ENCODE data around the gene CHD2.

The CHD2 gene

GRCh38 chr15:92970656-92971055 lies 70.5 kb downstream of the CHD2 start:
- H3K27ac ChIP-seq = no peak overlapping the region
- TF ChIP-seq, protein P1, sequence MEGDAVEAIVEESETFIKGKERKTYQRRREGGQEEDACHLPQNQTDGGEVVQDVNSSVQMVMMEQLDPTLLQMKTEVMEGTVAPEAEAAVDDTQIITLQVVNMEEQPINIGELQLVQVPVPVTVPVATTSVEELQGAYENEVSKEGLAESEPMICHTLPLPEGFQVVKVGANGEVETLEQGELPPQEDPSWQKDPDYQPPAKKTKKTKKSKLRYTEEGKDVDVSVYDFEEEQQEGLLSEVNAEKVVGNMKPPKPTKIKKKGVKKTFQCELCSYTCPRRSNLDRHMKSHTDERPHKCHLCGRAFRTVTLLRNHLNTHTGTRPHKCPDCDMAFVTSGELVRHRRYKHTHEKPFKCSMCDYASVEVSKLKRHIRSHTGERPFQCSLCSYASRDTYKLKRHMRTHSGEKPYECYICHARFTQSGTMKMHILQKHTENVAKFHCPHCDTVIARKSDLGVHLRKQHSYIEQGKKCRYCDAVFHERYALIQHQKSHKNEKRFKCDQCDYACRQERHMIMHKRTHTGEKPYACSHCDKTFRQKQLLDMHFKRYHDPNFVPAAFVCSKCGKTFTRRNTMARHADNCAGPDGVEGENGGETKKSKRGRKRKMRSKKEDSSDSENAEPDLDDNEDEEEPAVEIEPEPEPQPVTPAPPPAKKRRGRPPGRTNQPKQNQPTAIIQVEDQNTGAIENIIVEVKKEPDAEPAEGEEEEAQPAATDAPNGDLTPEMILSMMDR (IDR thresholded peaks at IDR 0.05) = no peak

GRCh38 chr15:92971081-92971480 lies 71.0 kb downstream of the CHD2 start:
- TF ChIP-seq, protein P1 (IDR thresholded peaks at IDR 0.05) = no peak
- H3K27ac ChIP-seq = no peak overlapping the region

More at GRCh38 chr15:92970656-92971055, 70.5 kb downstream of the CHD2 start:
- H3K4me3 ChIP-seq = no peak overlapping the region
- no peak for DNase-seq (ENCODE audit: low spot score)

DNA sequence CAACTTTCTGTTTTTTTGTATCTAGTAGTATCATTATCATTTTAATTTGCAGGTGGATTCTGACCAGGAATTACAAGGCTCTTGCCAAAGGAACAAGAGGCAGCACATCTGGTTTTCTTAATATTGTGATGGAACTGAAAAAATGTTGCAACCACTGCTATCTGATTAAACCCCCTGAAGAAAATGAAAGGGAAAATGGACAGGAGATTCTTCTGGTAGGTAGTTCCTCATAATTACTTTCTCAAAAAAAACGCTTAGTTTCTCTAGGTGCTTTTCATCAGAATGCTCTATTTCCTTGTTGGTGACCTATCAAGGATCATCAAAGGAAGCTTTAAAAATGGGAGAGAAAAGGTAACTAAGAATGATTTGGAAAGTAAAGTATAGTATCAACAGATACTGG lies 71.6 kb downstream of the CHD2 start:
- Histone ChIP-seq H3K4me3 (no peak overlapping the region), H3K27ac (no peak overlapping the region)
- no peak for DNase-seq (ENCODE audit: low spot score)
- TF ChIP-seq, protein P1 (IDR thresholded peaks at IDR 0.05) = no peak

More at GRCh38 chr15:92971081-92971480, 71.0 kb downstream of the CHD2 start:
- H3K4me3 ChIP-seq = no peak overlapping the region
- no peak for DNase-seq (ENCODE audit: low spot score)

DNA sequence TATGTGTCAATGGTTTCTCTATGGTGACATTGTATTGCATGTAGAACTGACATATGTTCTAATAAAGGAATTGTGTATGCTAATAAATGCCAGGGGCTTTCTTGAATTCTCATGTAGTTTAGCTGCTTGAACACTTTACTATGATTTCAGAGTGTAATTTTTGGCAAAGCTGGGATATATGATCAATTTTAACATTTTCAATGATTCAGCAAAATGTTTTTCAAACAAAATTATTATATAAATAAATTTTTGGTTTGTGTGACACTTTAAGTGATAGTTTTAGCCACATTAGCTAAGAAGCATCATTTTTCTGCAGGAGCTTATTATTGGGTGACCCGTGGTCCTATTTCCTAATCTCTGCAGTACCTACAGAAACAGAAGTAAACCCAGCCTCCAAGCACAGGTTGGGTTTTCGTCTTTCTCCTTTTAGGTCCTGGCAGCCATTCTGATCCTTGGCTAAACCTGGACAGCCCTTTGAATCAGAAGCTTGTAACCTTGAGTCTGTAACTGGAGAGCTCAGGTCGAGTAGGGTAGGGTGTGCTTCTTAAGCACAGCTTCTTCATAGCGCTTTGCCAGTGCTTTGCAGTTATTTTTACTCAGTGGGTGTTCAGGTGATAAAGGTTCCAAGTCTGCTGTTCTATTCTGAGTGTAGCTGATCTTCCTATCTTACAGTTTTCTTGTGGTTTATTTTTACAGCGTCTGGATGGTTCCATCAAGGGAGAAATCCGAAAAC lies 74.2 kb downstream of the CHD2 start:
- Histone ChIP-seq H3K4me3 (no peak overlapping the region), H3K27ac (no peak overlapping the region)
- DNase-seq (ENCODE audit: low spot score) = no peak
- TF ChIP-seq, protein P1 (IDR thresholded peaks at IDR 0.05) = no peak

DNA sequence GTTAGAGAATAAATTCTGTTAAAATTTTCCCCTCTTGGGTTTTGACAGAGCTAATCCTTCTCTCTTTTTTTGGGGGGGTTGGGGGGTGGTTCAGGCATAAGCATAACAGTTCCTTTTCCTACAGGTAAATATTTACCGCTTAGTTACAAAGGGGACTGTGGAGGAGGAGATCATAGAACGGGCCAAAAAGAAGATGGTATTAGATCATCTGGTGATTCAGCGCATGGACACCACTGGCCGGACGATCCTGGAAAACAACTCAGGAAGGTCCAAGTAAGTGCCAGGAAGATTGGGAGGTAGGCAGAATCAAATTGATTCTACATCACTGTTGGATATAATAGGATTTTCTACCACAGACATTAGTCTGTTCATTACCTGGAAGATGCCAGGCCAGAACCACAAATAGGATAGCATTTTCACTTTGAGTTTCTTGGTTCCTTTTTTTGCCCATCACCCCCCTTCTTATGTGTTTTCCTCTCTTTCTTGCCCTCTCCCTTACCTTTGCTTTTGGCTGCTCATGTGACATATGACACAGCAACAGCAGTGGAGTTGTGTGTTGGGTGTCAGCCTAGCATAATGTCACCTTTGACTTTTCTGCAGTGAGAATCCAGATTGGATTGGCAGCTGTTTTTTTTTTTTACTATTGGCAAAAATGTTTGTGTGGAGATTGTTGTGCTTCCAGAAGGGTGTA lies 79.0 kb downstream of the CHD2 start:
- Histone ChIP-seq H3K27ac (no peak overlapping the region), H3K4me3 (no peak overlapping the region)
- TF ChIP-seq, protein P1 (IDR thresholded peaks at IDR 0.05) = no peak
- DNase-seq (ENCODE audit: low spot score) = no peak

GRCh38 chr15:92981333-92981732 lies 81.2 kb downstream of the CHD2 start:
- H3K27ac ChIP-seq = no peak overlapping the region
- TF ChIP-seq, protein P1 (IDR thresholded peaks at IDR 0.05) = no peak
- DNase-seq (ENCODE audit: low spot score) = no peak
- H3K4me3 ChIP-seq = no peak overlapping the region

GRCh38 chr15:92984161-92984560 lies 84.0 kb downstream of the CHD2 start:
- TF ChIP-seq, protein P1 (IDR thresholded peaks at IDR 0.05) = no peak
- H3K27ac ChIP-seq = no peak overlapping the region
- H3K4me3 ChIP-seq = no peak overlapping the region
- no peak for DNase-seq (ENCODE audit: low spot score)
